Melanocyte of skin (primary cell): ENCODE results near the gene UBXN2A. TPM values are rescaled to one million over a fixed set of nuclear protein-coding genes. Genes with fewer than 3 reads are reported as not detected.

Experiments used
- small RNA-seq, 2 donors: library from RNA; depleted of rRNA; stranded (forward); fragments of <200 nt; gene quantifications; one replicate each; pipeline ENCODE3, GENCODE V24; 2012
- total RNA-seq, 2 donors: library from RNA; depleted of rRNA; stranded (reverse); fragments of >200 nt; gene quantifications; 2 replicates each; pipeline ENCODE4 v1.2.3, GENCODE V29; 2012

Gene UBXN2A, protein sequence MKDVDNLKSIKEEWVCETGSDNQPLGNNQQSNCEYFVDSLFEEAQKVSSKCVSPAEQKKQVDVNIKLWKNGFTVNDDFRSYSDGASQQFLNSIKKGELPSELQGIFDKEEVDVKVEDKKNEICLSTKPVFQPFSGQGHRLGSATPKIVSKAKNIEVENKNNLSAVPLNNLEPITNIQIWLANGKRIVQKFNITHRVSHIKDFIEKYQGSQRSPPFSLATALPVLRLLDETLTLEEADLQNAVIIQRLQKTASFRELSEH
- 10 to 100 TPM; 12.0 to 15.5 TPM for total RNA-seq

DNA sequence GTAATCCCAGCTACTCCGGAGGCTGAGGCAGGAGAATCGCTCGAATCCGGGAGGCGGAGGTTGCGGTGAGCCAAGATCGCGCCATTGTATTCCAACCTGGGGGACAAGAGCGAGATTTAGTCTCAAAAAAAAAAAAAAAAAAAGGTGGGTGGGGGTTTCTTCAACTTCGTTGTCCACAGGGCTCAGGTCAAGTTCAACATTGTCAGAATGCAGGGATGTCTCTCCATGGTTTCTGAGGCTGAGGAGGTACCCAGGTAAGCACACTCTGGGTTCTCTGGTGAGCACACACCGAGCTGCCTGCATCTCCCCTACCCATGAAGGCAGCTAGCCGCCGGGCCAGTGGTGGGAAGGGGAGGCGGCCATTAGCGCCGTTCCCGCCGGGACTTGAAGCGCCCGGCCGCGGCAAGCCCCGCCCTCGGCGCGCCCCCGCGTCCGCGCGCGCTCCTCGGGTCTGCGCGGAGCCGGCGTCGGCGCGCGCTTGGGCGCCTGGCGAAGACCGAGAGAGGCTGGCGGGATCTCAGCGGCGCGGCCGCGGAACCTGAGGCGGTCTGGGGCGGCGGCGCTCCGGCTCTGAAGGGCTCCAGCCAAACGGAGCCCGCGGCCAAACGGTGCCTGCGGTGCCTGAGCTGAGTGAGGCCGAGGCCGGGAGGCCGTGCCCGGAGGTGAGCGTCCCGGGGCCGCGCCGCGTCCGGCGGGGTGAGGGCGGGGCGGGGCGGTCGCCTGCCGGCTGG lies at the start of gene UBXN2A:
Gene UBXN2A (plus strand): TSS at position 477 of the 731 bp plus-strand sequence. CDS start 17,852 bp downstream, outside the sequence.

DNA sequence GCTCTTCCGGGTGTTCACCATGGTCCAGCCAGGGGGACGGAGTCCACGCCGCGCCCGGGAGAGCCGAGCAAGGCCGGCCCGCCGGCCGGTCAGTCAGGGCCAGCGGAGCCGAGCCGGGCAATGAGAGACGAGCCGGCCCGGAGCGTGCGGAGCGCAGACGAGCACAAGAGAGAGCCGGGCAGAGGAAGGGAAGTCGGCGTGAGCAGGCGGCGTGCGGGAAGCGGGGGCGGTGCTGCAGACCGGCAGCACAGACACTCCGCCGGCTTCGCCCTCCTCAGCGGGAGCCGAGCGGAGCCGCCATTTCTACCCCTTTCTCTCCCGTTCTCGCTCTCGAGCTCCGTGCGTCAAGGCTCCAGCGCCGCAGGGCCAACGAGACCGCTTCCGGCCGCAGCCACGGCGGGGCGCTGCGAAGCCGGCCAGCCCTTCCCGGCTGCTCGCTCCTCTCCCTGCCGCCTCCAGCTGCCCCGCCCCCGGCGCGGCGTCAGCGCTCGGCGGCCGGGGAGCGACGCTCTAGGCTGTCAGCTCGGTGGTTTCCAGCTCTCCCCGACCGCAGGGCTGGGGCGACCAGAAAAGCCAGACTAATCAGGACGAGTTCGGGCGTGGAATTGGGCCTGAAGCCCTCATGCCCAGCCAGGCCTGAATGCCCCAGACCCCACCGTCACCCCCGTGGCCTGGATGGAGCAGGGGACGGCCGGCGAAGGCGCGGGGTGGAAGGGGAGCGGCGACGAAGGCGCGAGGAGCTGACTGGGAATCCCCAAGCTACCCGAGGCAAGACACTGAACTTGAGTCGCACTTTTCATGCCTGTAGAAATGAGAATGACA lies 13.3 kb upstream of the UBXN2A start, which contains the start of gene ATAD2B:
Gene ATAD2B (minus strand): TSS at position 374 of the 822 bp plus-strand sequence. CDS start 353 bp downstream, at position 21.

DNA sequence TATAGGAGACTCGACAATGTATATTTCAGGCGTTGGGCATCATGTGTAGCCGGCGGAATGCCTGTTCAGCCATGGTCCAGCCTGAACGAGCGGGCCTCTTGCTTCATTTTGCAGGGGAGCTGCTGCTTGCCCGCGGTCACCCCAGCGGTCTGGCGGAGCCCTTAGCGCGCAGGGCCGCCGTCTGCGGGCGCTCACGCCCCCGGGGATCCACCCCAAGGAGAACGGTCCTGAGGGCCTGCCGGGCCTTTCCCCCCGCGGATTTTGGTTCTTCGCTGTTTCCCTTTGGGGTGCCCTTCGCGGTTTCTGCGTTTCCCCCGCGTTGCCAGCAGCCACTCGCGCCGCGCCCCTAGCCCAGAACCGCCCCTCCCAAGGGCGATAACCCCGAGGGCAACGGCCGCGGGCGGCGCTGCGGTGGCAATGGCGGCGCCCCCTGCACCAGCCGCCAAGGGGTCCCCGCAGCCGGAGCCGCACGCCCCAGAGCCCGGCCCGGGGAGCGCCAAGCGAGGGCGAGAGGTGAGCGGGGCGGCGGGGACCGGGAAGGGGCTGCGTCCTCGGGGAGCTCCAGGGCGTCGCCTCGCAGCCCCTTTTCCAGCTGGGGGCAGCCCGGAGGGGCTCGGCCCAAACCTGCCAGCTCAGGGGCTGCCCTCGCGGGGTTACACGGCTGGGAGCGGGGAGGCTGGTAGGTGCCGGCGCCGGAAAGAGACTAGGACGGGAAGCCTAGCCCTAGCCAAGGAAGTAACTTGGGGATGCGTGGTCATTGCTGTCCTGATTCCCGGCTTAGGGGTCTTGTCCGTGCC lies 69.6 kb downstream of the UBXN2A start, which contains the start of gene MFSD2B:
Gene MFSD2B (plus strand): TSS at position 406 of the 797 bp plus-strand sequence. CDS start 12 bp downstream, at position 418.

DNA sequence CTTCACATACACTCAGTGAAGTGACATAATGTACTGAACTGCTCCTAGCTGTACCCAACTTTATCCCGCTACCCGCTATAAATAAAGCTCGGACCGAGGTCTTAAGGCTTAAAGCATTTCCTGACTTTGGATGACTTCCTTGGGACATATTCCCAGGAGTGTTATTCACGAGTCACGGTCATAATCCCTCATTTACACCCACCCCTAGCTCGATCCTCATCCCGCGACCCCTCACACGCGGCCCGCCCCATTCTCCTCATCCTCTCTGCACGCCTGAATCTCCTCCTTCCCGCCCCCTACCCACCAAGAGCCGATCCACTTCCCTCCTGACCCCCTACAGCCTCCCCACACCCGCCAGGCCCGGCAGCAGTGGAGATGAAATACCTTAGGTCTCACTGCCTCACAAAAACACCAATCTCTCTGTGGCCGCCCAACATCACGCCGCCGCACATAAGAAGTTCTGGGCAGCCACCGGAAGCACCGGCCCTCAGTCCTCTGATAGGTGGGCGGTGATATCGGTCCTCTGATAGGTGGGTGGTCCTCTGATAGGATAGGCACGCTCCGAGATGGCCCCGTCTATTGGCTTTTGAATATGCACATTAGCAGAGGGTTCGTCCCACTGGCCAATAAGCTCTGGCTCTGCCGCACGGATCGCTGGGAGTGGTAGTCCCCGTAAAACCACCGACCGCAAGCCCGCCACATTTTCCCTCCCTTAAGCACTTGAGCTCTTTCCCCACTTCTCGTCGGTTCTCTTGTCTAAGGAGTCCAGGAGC lies 106.9 kb downstream of the UBXN2A start, which contains the start of gene WDCP:
Gene WDCP (minus strand): TSS at position 462 of the 773 bp plus-strand sequence. CDS start 7,897 bp downstream, outside the sequence.

DNA sequence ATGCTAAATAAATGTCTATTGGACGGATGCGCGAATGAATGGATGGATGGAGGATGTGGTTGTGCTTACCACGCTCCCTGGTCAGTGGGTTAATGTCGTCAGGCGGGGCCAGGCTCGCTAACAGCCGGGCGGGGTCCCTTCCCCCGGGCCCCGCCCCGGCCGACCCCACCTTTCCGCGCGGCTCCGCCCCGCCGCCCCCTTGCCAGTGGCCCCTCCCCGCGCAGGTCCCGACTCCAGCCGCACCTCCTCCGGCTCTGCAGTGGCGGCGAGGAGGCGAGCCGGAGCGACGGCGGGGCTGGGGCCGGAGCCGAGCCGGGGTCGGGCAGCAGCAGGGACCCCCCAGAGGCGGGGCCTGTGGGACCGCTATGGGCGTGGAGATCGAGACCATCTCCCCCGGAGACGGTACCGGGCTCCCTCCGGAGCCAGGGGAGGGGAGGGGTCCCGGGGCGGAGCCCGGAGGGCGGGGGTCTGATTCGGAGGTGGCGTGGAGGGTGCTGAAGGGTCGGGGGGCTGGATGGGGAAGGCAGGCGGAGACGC lies 109.3 kb downstream of the UBXN2A start, which contains the start of gene FKBP1B:
Gene FKBP1B (plus strand): TSS at position 257 of the 537 bp plus-strand sequence. CDS start 109 bp downstream, at position 366.

Small RNA genes within 50 kb of the gene (small RNA-seq; reads per million reads assigned to genes)
- 0 reads per million in 2 donors for gene RN7SL610P
- 0 reads per million in 2 donors for gene RNU6-370P

Other genes with a start within 250 kb of the UBXN2A start
- 10 to 100 TPM; 11.4 to 12.0 TPM for gene ATAD2B, start 13.3 kb upstream of the UBXN2A start, total RNA-seq
- gene MFSD2B, start 69.6 kb downstream of the UBXN2A start, total RNA-seq: under 1 TPM in 1 of 2 donors, not detected in 1; under 0.01 TPM
- 10 to 100 TPM in 1 of 2 donors, 1 to 10 TPM in 1; 8.3 to 15.7 TPM for gene WDCP, start 106.9 kb downstream of the UBXN2A start, total RNA-seq
- 10 to 100 TPM in 1 of 2 donors, 1 to 10 TPM in 1; 4.5 to 10.7 TPM for gene FKBP1B, start 109.3 kb downstream of the UBXN2A start, total RNA-seq
- gene SF3B6, start 135.9 kb downstream of the UBXN2A start, total RNA-seq: 100 to 1,000 TPM in 1 of 2 donors, 10 to 100 TPM in 1; 89.8 to 163 TPM
- gene TP53I3, start 144.4 kb downstream of the UBXN2A start, total RNA-seq: 10 to 100 TPM; 35.3 to 44.7 TPM
- 1 to 10 TPM in 1 of 2 donors, under 1 TPM in 1; 0.67 to 1.0 TPM for gene PFN4, start 182.9 kb downstream of the UBXN2A start, total RNA-seq
- gene FAM228B, start 183.0 kb downstream of the UBXN2A start, total RNA-seq: 1 to 10 TPM; 3.7 to 4.5 TPM
- under 1 TPM in 1 of 2 donors, not detected in 1; under 0.01 TPM for gene FAM228A, start 234.6 kb downstream of the UBXN2A start, total RNA-seq